HepG2 (cell line): ENCODE measurements around the gene ENPP1. TPM values are rescaled to one million over a fixed set of nuclear protein-coding genes. Genes with fewer than 3 reads are reported as not detected.

Source experiments
- ELF1 ChIP-seq: sonication (generic); formaldehyde crosslinking; IDR thresholded peaks from 2 replicates; pipeline ENCODE4 v1.4.0; 2020; ENCODE audit warnings: missing genetic modification reagents
- ELF3 ChIP-seq: IDR thresholded peaks from 2 replicates; pipeline ENCODE4 v1.6.1; 2016; ENCODE audit warnings: missing genetic modification reagents, missing compliant biosample characterization
- HHEX ChIP-seq: IDR thresholded peaks from 2 replicates; pipeline ENCODE4 v1.6.1; 2016; ENCODE audit warnings: control low read depth
- HOXA5 ChIP-seq: sonication (generic); formaldehyde crosslinking; IDR thresholded peaks from 2 replicates; pipeline ENCODE4 v1.4.0; 2020; ENCODE audit warnings: missing genetic modification reagents
- KAT2B ChIP-seq: fragments of 150-350 bp; IDR thresholded peaks from 2 replicates; pipeline ENCODE4 v1.6.1; 2014; ENCODE audit warnings: low read depth, low read length, borderline replicate concordance
- KAT8 ChIP-seq: IDR thresholded peaks from 2 replicates; pipeline ENCODE4 v1.6.1; 2016; ENCODE audit warnings: missing genetic modification reagents, missing compliant biosample characterization
- RBM39 ChIP-seq: fragments of 200-400 bp; formaldehyde crosslinking; IDR thresholded peaks from one replicate; pipeline ENCODE4 v1.6.1; 2018; ENCODE audit warnings: antibody characterized with exemption, mild to moderate bottlenecking, low read depth, low read length; ENCODE audit not compliant: poor library complexity, severe bottlenecking
- RNF2 ChIP-seq: fragments of 450-650 bp; conservative IDR thresholded peaks from 2 replicates; pipeline ENCODE4 v1.6.1; 2016; ENCODE audit warnings: low read depth
- ZFAT ChIP-seq: sonication (generic); formaldehyde crosslinking; conservative IDR thresholded peaks from 2 replicates; pipeline ENCODE4 v1.8.1; 2023; ENCODE audit warnings: missing genetic modification reagents, inconsistent platforms
- ZNF33A ChIP-seq: sonication (generic); formaldehyde crosslinking; IDR thresholded peaks from 2 replicates; pipeline ENCODE4 v1.5.1; 2020; ENCODE audit warnings: missing genetic modification reagents, mild to moderate bottlenecking, moderate library complexity, borderline replicate concordance
- ZNF670 ChIP-seq: sonication (generic); formaldehyde crosslinking; IDR thresholded peaks from 2 replicates; pipeline ENCODE4 v1.8.0; 2022; ENCODE audit warnings: mild to moderate bottlenecking, missing genetic modification reagents, borderline replicate concordance
- polyA plus RNA-seq, 8 experiments: library from polyadenylated mRNA; depleted of rRNA in 3 of 8; stranded (reverse) in 7 of 8; unstranded in 1 of 8; fragments of >200 nt; fragmentation: Illumina TruSeq in 4 of 8; extraction: Trizol in 4 of 8; gene quantifications; 2 replicates each; pipeline versions ENCODE4 v1.2.1 to v1.2.3, GENCODE V29; 2011 to 2016; ENCODE audit warnings: low read depth in 4 of 8, missing spikeins in 1 of 8, mixed read lengths in 1 of 8; ENCODE audit not compliant: insufficient read depth in 1 of 8
- total RNA-seq, 5 experiments: library from RNA; depleted of rRNA; stranded (reverse); fragments of >200 nt; fragmentation: Illumina TruSeq; extraction: Trizol; gene quantifications; 2 replicates each; pipeline ENCODE4 v1.2.3, GENCODE V29; 2016; ENCODE audit warnings: low read depth in 1 of 5
- TF ChIP-seq, protein P1 (sequence below): sonication (generic); formaldehyde crosslinking; IDR thresholded peaks from 2 replicates; pipeline ENCODE4 v1.5.0; 2020; ENCODE audit warnings: mild to moderate bottlenecking, missing genetic modification reagents, borderline replicate concordance
- TF ChIP-seq, protein P2 (sequence below): sonication (generic); formaldehyde crosslinking; IDR thresholded peaks from 2 replicates; pipeline ENCODE4 v1.5.0; 2020; ENCODE audit warnings: missing genetic modification reagents
- TF ChIP-seq, protein P3 (sequence below): IDR thresholded peaks from 2 replicates; pipeline ENCODE4 v1.6.1; 2016; ENCODE audit warnings: mild to moderate bottlenecking
- TF ChIP-seq, protein P4 (sequence below): IDR thresholded peaks from 2 replicates; pipeline ENCODE4 v1.6.1; 2018; ENCODE audit warnings: missing genetic modification reagents, mild to moderate bottlenecking, missing compliant biosample characterization
- TF ChIP-seq, protein P5 (sequence below): IDR thresholded peaks from 2 replicates; pipeline ENCODE4 v1.6.1; 2016; ENCODE audit warnings: low read depth, missing genetic modification reagents, missing compliant biosample characterization
- TF ChIP-seq, protein P6 (sequence below): sonication (generic); formaldehyde crosslinking; IDR thresholded peaks from 2 replicates; pipeline ENCODE4 v1.8.1; 2023; ENCODE audit warnings: mild to moderate bottlenecking, missing genetic modification reagents, borderline replicate concordance

ENPP1 gene
- total and polyA plus RNA-seq, 2 of the 13 experiments (the other 11 are each of a cell fraction or from before 2014, with no cell fraction given) = 56.5 to 160 TPM

DNA sequence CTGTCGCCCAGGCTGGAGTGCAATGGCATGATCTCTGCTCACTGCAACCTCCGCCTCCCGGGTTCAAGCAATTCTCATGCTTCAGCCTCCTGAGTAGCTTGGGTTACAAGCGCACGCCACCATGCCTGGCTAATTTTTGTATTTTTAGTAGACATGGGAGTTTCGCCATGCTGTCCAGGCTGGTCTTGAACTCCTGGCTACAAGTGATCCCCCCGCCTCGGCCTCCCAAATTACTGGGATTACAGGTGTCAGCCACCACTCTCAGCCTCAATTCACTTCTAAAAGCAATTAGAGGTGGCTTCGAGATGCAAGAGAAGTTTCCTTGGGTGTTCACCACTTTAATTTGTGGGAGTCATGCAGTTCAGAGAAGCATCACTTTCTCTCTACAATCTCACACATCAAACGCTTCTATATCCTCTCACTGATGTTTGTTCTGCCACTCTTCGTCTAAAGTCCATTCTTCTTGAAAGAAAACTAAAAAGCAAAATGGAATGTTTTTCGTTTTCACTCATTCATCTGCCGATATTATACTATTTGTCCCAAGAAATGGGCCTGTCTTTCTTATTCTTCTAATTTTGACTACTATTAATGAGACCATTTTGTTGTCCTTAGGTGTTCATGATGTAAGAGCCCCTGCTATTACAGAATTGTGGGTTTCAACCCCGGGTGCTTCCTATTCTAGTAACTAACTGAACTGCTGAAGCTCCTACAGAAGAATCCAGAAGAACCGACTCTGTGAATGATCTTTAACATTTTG is 38.3 kb upstream of the ENPP1 start (continued):
- TF ChIP-seq KAT2B (no peak), HOXA5 (CRISPR knock-in tag) (peak; percentile 21; the same call in 1 of the 2 replicates), ZNF33A (peak; percentile 58; the same call in 1 of the 2 replicates), ZNF670 (CRISPR knock-in tag) (peak; percentile 91), ELF3 (CRISPR knock-in tag) (peak; percentile 77), HHEX (CRISPR knock-in tag) (no peak), ELF1 (0 out of 2 replicates have a peak, but pooled peaks have one; percentile 17), ZFAT (peak; percentile 63; the same call in 1 of the 2 replicates), RNF2 (no peak), KAT8 (CRISPR knock-in tag) (peak; percentile 67), RBM39 (no peak)
- TF ChIP-seq, protein P1, sequence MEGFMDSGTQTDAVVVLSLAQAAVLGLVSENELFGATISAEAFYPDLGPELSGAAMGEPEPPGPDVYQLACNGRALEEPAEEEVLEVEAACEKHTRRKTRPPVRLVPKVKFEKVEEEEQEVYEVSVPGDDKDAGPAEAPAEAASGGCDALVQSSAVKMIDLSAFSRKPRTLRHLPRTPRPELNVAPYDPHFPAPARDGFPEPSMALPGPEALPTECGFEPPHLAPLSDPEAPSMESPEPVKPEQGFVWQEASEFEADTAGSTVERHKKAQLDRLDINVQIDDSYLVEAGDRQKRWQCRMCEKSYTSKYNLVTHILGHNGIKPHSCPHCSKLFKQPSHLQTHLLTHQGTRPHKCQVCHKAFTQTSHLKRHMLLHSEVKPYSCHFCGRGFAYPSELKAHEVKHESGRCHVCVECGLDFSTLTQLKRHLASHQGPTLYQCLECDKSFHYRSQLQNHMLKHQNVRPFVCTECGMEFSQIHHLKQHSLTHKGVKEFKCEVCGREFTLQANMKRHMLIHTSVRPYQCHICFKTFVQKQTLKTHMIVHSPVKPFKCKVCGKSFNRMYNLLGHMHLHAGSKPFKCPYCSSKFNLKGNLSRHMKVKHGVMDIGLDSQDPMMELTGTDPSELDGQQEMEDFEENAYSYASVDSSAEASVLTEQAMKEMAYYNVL = peak; percentile 99
- TF ChIP-seq, protein P2, sequence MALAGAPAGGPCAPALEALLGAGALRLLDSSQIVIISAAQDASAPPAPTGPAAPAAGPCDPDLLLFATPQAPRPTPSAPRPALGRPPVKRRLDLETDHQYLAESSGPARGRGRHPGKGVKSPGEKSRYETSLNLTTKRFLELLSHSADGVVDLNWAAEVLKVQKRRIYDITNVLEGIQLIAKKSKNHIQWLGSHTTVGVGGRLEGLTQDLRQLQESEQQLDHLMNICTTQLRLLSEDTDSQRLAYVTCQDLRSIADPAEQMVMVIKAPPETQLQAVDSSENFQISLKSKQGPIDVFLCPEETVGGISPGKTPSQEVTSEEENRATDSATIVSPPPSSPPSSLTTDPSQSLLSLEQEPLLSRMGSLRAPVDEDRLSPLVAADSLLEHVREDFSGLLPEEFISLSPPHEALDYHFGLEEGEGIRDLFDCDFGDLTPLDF (CRISPR knock-in tag) = no peak
- TF ChIP-seq, protein P3, sequence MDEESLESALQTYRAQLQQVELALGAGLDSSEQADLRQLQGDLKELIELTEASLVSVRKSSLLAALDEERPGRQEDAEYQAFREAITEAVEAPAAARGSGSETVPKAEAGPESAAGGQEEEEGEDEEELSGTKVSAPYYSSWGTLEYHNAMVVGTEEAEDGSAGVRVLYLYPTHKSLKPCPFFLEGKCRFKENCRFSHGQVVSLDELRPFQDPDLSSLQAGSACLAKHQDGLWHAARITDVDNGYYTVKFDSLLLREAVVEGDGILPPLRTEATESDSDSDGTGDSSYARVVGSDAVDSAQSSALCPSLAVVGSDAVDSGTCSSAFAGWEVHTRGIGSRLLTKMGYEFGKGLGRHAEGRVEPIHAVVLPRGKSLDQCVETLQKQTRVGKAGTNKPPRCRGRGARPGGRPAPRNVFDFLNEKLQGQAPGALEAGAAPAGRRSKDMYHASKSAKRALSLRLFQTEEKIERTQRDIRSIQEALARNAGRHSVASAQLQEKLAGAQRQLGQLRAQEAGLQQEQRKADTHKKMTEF (CRISPR knock-in tag) = peak; percentile 71
- TF ChIP-seq, protein P4, sequence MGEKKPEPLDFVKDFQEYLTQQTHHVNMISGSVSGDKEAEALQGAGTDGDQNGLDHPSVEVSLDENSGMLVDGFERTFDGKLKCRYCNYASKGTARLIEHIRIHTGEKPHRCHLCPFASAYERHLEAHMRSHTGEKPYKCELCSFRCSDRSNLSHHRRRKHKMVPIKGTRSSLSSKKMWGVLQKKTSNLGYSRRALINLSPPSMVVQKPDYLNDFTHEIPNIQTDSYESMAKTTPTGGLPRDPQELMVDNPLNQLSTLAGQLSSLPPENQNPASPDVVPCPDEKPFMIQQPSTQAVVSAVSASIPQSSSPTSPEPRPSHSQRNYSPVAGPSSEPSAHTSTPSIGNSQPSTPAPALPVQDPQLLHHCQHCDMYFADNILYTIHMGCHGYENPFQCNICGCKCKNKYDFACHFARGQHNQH (CRISPR knock-in tag) = peak; percentile 34; the same call in 1 of the 2 replicates
- TF ChIP-seq, protein P5, sequence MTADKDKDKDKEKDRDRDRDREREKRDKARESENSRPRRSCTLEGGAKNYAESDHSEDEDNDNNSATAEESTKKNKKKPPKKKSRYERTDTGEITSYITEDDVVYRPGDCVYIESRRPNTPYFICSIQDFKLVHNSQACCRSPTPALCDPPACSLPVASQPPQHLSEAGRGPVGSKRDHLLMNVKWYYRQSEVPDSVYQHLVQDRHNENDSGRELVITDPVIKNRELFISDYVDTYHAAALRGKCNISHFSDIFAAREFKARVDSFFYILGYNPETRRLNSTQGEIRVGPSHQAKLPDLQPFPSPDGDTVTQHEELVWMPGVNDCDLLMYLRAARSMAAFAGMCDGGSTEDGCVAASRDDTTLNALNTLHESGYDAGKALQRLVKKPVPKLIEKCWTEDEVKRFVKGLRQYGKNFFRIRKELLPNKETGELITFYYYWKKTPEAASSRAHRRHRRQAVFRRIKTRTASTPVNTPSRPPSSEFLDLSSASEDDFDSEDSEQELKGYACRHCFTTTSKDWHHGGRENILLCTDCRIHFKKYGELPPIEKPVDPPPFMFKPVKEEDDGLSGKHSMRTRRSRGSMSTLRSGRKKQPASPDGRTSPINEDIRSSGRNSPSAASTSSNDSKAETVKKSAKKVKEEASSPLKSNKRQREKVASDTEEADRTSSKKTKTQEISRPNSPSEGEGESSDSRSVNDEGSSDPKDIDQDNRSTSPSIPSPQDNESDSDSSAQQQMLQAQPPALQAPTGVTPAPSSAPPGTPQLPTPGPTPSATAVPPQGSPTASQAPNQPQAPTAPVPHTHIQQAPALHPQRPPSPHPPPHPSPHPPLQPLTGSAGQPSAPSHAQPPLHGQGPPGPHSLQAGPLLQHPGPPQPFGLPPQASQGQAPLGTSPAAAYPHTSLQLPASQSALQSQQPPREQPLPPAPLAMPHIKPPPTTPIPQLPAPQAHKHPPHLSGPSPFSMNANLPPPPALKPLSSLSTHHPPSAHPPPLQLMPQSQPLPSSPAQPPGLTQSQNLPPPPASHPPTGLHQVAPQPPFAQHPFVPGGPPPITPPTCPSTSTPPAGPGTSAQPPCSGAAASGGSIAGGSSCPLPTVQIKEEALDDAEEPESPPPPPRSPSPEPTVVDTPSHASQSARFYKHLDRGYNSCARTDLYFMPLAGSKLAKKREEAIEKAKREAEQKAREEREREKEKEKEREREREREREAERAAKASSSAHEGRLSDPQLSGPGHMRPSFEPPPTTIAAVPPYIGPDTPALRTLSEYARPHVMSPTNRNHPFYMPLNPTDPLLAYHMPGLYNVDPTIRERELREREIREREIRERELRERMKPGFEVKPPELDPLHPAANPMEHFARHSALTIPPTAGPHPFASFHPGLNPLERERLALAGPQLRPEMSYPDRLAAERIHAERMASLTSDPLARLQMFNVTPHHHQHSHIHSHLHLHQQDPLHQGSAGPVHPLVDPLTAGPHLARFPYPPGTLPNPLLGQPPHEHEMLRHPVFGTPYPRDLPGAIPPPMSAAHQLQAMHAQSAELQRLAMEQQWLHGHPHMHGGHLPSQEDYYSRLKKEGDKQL (CRISPR knock-in tag) = peak; percentile 34; the same call in 1 of the 2 replicates
- TF ChIP-seq, protein P6, sequence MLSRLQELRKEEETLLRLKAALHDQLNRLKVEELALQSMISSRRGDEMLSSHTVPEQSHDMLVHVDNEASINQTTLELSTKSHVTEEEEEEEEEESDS = 0 out of 2 replicates have a peak, but pooled peaks have one; percentile 77
